GM12892 (cell line): ENCODE results near the gene GFRA1.

ENCODE experiments used
- POLR2A ChIP-seq: IDR thresholded peaks from 2 replicates; pipeline ENCODE4 v1.6.1; 2011; ENCODE audit warnings: low read depth, low read length, control low read depth
- TAF1 ChIP-seq: IDR thresholded peaks from 2 replicates; pipeline ENCODE4 v1.6.1; 2011; ENCODE audit warnings: low read depth, mild to moderate bottlenecking, control low read depth, low read length, borderline replicate concordance

DNA sequence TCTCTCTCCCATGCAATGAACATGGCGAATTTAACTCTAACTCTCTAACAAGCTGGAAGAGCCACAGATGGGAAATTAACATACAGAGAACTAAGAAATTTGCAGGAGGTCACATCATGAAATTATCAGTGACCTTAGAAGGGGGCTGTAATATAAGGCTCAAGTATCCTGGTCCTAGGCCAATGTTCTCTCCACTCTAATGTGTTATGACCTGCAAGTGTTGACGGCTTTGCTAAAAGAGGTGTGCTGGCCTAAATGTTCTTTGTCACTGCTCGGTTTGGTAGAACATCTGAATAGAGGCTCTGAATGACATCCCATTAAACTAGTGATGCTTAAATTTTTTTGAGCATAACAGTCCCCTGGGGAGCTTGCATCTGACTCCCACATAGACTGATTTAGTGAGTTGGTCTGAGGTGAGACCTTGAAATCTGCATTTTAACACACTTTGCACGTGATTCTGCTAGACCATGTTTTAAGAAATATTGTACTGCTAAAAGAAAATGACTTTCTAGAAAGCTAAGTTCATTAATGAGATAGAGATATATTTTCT, 129.3 kb downstream of the GFRA1 start:
- no peak for TF ChIP-seq POLR2A
- no peak for TF ChIP-seq TAF1
